Measurements from ENCODE around the gene KANSL1. TPM values are rescaled to one million over a fixed set of nuclear protein-coding genes. Genes with fewer than 3 reads are reported as not detected.

The KANSL1 gene
- total and polyA plus RNA-seq, 8 donors, result 65.9 to 129 (median 79.0) TPM

DNA sequence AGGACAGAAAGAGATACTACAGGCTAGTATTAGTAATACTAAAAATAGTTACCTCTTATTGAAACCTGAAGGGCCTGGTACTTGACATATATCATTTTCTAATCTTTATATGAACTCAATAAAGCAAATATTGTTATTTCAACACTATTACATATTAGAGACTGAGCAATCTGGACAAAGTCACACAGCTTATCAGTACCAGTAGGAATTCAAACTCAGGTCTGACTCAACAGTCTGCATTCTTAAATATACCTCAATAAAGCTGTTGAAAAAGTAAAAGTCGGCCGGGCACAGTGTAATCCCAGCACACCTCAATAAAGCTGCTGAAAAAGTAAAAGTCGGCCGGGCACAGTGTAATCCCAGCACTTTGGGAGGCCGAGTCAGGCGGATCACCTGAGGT lies 67.4 kb downstream of the KANSL1 start:
- Histone ChIP-seq H3K27ac (no peak overlapping the region), H3K4me1 (peaks cover 41 to 72% of the 10 kb centered on the region in 2 donors), H3K27me3 (no peaks in the 10 kb centered on the region), H3K9me3 (no peaks in the 10 kb centered on the region), H3K36me3 (no peaks in the 10 kb centered on the region), H3K4me3 (no peak overlapping the region)
- TF ChIP-seq, protein P1, sequence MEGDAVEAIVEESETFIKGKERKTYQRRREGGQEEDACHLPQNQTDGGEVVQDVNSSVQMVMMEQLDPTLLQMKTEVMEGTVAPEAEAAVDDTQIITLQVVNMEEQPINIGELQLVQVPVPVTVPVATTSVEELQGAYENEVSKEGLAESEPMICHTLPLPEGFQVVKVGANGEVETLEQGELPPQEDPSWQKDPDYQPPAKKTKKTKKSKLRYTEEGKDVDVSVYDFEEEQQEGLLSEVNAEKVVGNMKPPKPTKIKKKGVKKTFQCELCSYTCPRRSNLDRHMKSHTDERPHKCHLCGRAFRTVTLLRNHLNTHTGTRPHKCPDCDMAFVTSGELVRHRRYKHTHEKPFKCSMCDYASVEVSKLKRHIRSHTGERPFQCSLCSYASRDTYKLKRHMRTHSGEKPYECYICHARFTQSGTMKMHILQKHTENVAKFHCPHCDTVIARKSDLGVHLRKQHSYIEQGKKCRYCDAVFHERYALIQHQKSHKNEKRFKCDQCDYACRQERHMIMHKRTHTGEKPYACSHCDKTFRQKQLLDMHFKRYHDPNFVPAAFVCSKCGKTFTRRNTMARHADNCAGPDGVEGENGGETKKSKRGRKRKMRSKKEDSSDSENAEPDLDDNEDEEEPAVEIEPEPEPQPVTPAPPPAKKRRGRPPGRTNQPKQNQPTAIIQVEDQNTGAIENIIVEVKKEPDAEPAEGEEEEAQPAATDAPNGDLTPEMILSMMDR (IDR thresholded peaks at IDR 0.05), result no peak
- ATAC-seq (peak; percentile 60), DNase-seq (no peak)
- intact Hi-C loops (cut with DNase I), result no loop called here

DNA sequence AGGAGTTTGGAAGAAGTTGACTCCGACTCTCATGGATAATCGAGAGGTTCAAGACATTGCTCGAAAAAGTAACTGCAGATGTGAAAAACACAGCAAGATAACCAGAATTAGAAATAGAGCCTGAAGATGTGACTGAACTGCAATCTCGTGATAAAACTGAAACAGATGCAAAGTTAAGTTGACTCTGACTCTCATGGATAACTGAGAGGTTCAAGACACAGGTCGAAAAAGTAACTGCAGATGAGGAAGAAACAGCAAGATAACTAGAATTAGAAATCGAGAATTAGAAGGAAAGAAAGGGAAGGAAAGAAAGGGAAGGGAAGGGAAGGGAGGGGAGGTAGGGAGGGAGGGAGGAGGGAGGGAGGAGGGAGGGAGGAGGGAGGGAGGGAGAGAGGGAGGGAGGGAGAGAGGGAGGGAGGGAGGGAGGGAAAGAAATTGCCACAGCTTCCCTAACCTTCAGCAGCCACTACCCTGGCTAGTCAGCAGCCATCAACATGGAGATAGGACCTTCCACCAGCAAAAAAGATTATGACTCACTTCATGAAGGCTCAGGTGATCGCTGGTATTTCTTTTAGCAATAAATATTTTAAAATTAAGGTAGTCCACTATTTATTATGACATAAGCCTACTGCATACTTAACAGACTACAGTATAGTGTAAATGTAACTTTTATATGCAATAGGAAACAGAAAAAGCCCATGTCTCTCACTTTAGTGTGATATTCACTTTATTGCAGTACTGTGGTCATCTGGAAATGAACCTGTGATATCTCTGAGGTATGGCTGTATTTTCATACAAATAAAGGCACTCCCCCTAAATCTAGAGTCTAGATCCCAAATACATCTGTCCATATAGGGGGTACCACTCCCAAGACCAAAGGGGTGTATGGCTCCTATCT lies 68.3 kb downstream of the KANSL1 start:
- no peak overlapping the region for H3K27ac ChIP-seq
- H3K36me3 ChIP-seq, result no peaks in the 10 kb centered on the region
- TF ChIP-seq, protein P1 (IDR thresholded peaks at IDR 0.05), result no peak
- H3K4me3 ChIP-seq, result no peak overlapping the region
- no peak for DNase-seq
- H3K9me3 ChIP-seq, result no peaks in the 10 kb centered on the region
- no peak for ATAC-seq
- intact Hi-C loops (cut with DNase I), result no loop called here
- peaks cover 33 to 73% of the 10 kb centered on the region in 2 donors for H3K4me1 ChIP-seq
- no peaks in the 10 kb centered on the region for H3K27me3 ChIP-seq

DNA sequence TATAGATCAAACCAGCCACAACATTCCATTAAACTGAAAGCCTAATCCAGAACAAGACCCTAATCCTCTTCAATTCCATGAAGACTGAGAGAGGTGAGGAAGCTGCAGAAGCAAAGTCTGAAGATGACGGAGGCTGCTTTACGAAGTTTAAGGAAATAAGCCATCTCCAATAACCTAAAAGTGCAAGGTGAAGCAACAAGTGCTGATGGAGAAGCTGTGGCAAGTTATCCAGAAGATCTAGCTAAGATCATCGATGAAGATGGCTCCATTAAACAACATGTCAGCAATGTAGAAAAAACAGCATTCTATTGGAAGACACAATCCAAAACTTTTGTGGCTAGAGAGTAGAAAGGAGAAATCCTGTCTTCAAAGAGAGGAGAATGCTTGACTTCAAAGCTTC lies 69.6 kb downstream of the KANSL1 start:
- peaks cover 29 to 67% of the 10 kb centered on the region in 2 donors for H3K4me1 ChIP-seq

DNA sequence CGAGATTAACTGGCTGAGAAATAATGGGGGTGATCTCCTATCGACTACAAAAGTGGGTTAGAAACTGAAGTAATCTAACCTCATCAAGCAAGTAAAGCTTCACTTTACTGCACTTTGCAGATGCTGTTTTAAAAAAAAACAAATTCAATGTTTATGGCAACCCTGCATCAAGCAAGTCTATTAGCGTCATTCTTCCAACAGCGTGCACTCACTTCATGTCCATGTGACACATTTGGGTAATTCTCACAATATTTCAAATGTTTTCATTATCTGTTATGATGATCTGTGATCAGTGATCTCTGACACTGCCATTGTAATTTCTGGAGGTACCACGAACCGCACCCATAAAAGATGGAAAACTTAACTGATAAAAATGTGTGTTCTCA lies 70.8 kb downstream of the KANSL1 start:
- no peaks in the 10 kb centered on the region for H3K9me3 ChIP-seq
- TF ChIP-seq, protein P1 (IDR thresholded peaks at IDR 0.05), result no peak
- intact Hi-C loops (cut with DNase I), result no loop called here
- peaks cover 38 to 69% of the 10 kb centered on the region in 2 donors for H3K4me1 ChIP-seq
- no peaks in the 10 kb centered on the region for H3K27me3 ChIP-seq
- no peak overlapping the region for H3K4me3 ChIP-seq
- ATAC-seq (no peak), DNase-seq (no peak)
- no peaks in the 10 kb centered on the region for H3K36me3 ChIP-seq
- H3K27ac ChIP-seq, result no peak overlapping the region

More for the DNA sequence above, 69.6 kb downstream of the KANSL1 start:
- no peak overlapping the region for H3K27ac ChIP-seq
- intact Hi-C loops (cut with DNase I), result no loop called here
- no peaks in the 10 kb centered on the region for H3K9me3 ChIP-seq
- no peaks in the 10 kb centered on the region for H3K36me3 ChIP-seq
- no peak for DNase-seq
- TF ChIP-seq, protein P1 (IDR thresholded peaks at IDR 0.05), result no peak
- no peak for ATAC-seq
- H3K27me3 ChIP-seq, result no peaks in the 10 kb centered on the region
- no peak overlapping the region for H3K4me3 ChIP-seq

DNA sequence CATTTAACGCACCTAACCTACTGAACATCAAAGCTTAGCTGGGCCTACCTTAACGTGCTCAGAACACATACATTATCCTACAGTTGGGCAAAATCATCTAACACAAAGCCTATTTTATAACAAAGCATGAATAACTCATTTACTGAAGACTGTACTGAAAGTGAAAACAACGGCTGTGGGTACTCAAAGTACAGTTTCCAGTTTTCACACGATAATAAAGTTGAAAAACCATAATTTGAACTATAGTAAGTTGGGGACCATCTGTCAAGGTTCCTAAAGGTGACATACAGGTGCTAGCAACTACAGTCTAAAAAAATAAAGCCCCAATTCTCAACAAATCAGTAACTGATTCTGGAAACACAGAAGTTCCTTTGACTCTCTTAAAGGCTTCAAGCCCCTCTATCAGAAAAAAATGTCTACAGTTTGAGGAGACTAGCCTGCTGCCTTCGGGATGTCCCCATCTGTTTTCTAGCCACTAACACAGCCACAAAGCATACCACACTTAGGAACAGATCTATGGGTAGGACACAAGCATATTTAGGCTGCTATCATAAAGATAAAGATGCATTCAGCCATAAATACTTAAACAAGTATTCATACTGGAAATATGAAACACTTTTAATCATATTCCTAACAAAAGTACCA lies 71.3 kb downstream of the KANSL1 start:
- no peak overlapping the region for H3K4me3 ChIP-seq
- H3K27ac ChIP-seq, result peak overlapping the region in 1 of 2 donors; percentile 13
- TF ChIP-seq, protein P1 (IDR thresholded peaks at IDR 0.05), result no peak
- intact Hi-C loops (cut with DNase I), result no loop called here
- H3K9me3 ChIP-seq, result no peaks in the 10 kb centered on the region
- no peaks in the 10 kb centered on the region for H3K36me3 ChIP-seq
- no peaks in the 10 kb centered on the region for H3K27me3 ChIP-seq
- H3K4me1 ChIP-seq, result peaks cover 38 to 69% of the 10 kb centered on the region in 2 donors
- ATAC-seq (no peak), DNase-seq (no peak)
